ENCODE data around the gene TBCB.
"Not testable (repeated sequence)": the region's sequence is repeated elsewhere in the genome, so short reads cannot be mapped to it uniquely, and the experiment has no call there.

Gene TBCB, protein sequence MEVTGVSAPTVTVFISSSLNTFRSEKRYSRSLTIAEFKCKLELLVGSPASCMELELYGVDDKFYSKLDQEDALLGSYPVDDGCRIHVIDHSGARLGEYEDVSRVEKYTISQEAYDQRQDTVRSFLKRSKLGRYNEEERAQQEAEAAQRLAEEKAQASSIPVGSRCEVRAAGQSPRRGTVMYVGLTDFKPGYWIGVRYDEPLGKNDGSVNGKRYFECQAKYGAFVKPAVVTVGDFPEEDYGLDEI

DNA sequence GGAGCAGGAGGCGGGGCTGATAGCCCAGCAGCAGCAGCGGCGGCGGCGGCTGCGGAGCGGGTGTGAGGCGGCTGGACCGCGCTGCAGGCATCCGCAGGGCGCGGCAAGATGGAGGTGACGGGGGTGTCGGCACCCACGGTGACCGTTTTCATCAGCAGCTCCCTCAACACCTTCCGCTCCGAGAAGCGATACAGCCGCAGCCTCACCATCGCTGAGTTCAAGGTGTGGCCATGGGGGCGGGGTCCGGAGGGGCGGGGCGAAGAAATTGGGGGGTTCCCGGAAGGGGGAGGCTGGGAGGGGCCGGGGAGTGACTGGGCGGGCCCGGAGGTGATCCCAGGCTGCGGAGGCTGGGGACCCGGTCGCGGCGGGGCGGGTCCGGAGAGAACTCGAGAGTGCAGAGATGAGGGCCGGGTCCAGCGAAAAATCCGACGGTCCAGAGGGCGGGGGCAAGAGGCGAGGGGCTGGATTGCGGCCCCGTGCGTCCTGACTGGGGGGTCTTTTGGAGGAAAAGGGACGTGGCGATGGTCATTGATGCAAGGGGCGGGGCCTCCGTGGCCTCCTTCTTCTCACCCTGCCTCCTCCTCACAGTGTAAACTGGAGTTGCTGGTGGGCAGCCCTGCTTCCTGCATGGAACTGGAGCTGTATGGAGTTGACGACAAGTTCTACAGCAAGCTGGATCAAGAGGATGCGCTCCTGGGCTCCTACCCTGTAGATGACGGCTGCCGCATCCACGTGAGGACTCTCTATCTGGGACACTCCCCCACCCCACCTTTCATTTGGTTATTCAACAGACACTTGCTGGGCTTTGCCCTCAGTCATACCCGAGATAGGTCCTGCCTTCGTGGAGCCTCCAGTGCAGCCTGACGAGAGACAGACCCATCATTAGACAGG lies at the start of gene TBCB:
TSS of gene TBCB (plus strand) at position 16 of the 891 bp plus-strand sequence. CDS start at position 109, 93 bp downstream.
- no peaks in the 10 kb centered on the region for H3K27me3 ChIP-seq (ENCODE audit: control insufficient read depth, insufficient read depth, low read length)
- peaks cover 25% of the 10 kb centered on the region for H3K36me3 ChIP-seq (ENCODE audit: control insufficient read depth, low read depth, low read length)
- H3K27ac ChIP-seq (ENCODE audit: low read length): peak within 1 kb of the TSS; percentile 86
- peak within 1 kb of the TSS; percentile 83 for H3K9ac ChIP-seq (ENCODE audit: low read length)
- H3K9me3 ChIP-seq (ENCODE audit: control insufficient read depth, low read depth, low read length): no peaks in the 10 kb centered on the region
- peaks cover 6% of the 10 kb centered on the region for H3K4me1 ChIP-seq (ENCODE audit: control insufficient read depth, low read depth, low read length)
- H3K4me3 ChIP-seq (ENCODE audit: low read length): peak within 1 kb of the TSS; percentile 83

DNA sequence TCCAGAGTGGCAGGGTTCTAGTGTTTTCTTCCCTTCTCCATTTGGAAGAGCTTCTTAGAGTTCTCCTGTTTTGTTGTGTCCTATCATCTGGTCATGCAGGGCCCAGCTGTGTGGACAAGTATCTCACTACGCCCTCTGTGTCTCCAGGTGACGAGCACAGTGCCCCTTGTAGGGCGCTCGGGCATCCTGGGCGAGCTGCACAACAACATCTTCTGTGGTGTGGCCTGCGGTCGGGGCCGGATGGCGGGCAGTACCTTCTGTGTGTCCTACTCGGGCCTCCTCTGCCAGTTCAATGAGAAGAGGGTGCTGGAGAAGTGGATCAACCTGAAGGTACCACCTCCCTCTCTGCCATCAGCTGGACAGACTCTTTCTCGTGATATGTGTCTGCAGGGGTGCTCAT lies 47.6 kb upstream of the TBCB start:
- Histone ChIP-seq H3K27ac (ENCODE audit: low read length) (no peak overlapping the region), H3K36me3 (ENCODE audit: control insufficient read depth, low read depth, low read length) (peaks cover 65% of the 10 kb centered on the region), H3K4me1 (ENCODE audit: control insufficient read depth, low read depth, low read length) (no peaks in the 10 kb centered on the region), H3K9ac (ENCODE audit: low read length) (no peak overlapping the region), H3K27me3 (ENCODE audit: control insufficient read depth, insufficient read depth, low read length) (no peaks in the 10 kb centered on the region), H3K4me3 (ENCODE audit: low read length) (no peak overlapping the region), H3K9me3 (ENCODE audit: control insufficient read depth, low read depth, low read length) (no peaks in the 10 kb centered on the region)

DNA sequence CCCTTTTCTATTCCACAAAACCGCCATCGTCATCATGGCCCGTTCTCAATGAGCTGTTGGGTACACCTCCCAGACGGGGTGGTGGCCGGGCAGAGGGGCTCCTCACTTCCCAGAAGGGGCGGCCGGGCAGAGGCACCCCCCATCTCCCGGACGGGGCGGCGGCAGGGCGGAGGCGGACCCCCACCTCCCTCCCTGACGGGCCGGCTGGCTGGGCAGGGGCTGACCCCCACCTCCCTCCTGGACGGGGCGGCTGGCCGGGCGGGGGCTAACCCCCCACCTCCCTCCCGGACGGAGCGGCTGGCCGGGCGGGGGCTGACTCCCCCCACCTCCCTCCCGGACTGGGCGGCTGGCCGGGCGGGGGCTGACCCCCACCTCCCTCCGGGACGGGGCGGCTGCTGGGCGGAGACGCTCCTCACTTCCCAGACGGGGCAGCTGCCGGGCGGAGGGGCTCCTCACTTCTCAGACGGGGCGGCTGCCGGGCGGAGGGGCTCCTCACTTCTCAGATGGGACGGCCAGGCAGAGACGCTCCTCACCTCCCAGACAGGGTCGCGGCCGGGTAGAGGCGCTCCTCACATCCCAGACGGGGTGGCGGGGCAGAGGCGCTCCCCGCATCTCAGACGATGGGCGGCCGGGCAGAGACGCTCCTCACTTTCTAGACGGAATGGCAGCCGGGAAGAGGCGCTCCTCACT lies 46.3 kb upstream of the TBCB start:
- H3K36me3 ChIP-seq (ENCODE audit: control insufficient read depth, low read depth, low read length): peaks cover 70% of the 10 kb centered on the region
- H3K9me3 ChIP-seq (ENCODE audit: control insufficient read depth, low read depth, low read length); H3K9ac ChIP-seq (ENCODE audit: low read length); H3K27ac ChIP-seq (ENCODE audit: low read length); H3K4me3 ChIP-seq (ENCODE audit: low read length); H3K27me3 ChIP-seq (ENCODE audit: control insufficient read depth, insufficient read depth, low read length); H3K4me1 ChIP-seq (ENCODE audit: control insufficient read depth, low read depth, low read length): not testable (repeated sequence)

DNA sequence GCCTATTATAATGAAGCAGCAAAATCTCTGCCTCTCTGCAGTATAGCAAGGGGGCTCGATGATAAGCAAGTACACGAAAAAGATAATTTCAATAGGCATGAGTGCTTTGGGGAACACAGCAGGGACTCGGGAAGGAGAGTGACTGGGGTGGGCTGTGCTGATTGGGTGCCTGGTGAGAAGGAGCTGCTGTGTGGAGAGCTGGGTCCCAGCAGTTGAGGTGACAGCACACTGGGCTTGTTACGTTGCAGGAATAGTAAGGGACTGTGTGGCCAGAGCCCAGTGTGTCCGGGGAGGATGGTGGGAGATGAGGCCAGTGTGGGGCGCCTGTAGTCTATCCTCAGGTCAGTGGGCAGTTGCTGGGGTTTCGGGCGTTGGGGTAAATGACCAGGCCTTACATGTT lies 43.2 kb upstream of the TBCB start:
- Histone ChIP-seq H3K9me3 (ENCODE audit: control insufficient read depth, low read depth, low read length) (no peaks in the 10 kb centered on the region), H3K27ac (ENCODE audit: low read length) (no peak overlapping the region), H3K36me3 (ENCODE audit: control insufficient read depth, low read depth, low read length) (peaks cover 63% of the 10 kb centered on the region)

DNA sequence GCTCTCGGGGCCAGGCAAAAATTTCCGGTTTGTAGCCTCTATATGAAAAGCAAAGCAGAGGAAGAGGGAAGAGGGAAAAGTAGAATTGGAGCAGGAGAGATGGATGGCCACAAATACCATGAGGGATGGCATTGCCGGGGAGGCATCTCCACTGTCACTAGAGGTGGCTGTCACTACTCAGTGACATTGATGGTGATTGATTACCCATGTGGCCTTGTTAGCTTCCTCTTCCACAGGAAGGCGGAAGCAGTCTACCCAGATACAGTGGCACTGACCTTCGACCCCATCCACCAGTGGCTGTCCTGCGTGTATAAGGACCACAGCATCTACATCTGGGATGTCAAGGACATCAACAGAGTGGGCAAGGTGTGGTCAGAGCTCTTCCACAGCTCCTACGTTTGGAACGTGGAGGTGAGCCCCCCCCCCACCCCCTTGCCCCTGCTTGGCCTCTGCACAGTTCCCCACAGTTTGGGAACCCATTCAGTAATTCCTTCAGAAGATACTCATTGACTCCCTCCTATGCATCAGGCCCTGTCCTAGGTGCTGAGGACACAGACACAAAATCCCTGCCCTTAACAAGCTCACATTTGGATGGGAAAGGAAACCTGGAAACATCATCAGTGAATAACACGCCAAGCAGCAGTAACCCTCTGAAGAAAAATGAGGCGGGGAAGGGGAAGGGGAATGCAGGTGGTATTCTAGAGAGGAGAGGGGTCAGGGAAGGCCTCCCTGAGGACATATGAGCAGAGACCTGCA lies 42.0 kb upstream of the TBCB start:
- Histone ChIP-seq H3K9ac (ENCODE audit: low read length) (no peak overlapping the region), H3K9me3 (ENCODE audit: control insufficient read depth, low read depth, low read length) (no peaks in the 10 kb centered on the region), H3K36me3 (ENCODE audit: control insufficient read depth, low read depth, low read length) (peaks cover 62% of the 10 kb centered on the region), H3K4me1 (ENCODE audit: control insufficient read depth, low read depth, low read length) (no peaks in the 10 kb centered on the region), H3K4me3 (ENCODE audit: low read length) (no peak overlapping the region), H3K27ac (ENCODE audit: low read length) (no peak overlapping the region), H3K27me3 (ENCODE audit: control insufficient read depth, insufficient read depth, low read length) (no peaks in the 10 kb centered on the region)

More for the DNA sequence above, 43.2 kb upstream of the TBCB start:
- H3K4me1 ChIP-seq (ENCODE audit: control insufficient read depth, low read depth, low read length): no peaks in the 10 kb centered on the region
- no peaks in the 10 kb centered on the region for H3K27me3 ChIP-seq (ENCODE audit: control insufficient read depth, insufficient read depth, low read length)
- H3K9ac ChIP-seq (ENCODE audit: low read length): no peak overlapping the region
- no peak overlapping the region for H3K4me3 ChIP-seq (ENCODE audit: low read length)

DNA sequence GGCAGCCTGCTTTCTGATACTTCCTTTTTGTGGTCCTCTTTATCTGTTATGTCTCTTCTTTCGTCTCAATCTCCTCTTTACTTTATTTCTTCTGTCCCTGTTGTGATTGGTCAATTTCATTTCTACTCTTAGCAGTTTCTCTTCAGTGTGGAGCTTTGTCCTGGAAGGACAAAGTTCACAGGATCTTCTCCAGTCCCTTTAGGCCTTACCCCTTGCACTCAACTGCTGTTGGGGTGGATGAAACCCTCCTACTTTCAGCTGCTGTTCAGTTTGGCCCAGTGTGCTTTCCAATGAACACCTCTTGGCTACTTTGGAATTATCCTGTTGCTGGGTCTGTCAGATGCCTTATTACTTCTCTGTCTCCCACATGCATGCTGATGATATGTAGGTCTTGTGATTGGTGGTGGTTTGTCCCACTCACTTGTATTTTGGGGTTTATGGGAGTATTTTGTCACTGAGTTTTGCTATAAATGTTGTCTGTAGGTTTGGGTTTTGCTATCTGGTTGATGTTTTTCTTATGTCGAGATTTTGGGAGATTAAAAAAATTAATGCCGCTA lies 35.8 kb upstream of the TBCB start:
- Histone ChIP-seq H3K27ac (ENCODE audit: low read length) (no peak overlapping the region), H3K4me1 (ENCODE audit: control insufficient read depth, low read depth, low read length) (no peaks in the 10 kb centered on the region), H3K27me3 (ENCODE audit: control insufficient read depth, insufficient read depth, low read length) (no peaks in the 10 kb centered on the region), H3K36me3 (ENCODE audit: control insufficient read depth, low read depth, low read length) (peaks cover 68% of the 10 kb centered on the region), H3K9me3 (ENCODE audit: control insufficient read depth, low read depth, low read length) (no peaks in the 10 kb centered on the region), H3K9ac (ENCODE audit: low read length) (no peak overlapping the region), H3K4me3 (ENCODE audit: low read length) (no peak overlapping the region)

DNA sequence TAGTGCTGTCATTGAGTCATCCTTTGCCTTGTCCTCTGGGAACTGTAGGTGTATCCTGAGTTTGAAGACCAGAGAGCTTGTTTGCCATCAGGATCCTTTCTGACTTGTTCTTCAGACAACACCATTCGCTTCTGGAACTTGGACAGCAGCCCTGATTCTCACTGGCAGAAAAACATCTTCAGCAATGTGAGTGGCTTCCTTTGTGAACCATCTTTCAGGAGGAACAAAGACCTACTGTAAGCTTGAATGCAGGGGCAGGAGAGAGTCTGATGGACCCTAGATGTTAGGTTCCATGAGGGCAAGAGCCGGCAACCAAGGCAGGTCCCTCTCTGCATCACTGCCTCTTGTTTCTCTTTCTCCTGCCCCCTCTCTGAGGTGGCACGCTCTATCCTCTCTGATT lies 33.9 kb upstream of the TBCB start:
- Histone ChIP-seq H3K9ac (ENCODE audit: low read length) (no peak overlapping the region), H3K4me3 (ENCODE audit: low read length) (no peak overlapping the region), H3K27ac (ENCODE audit: low read length) (no peak overlapping the region), H3K36me3 (ENCODE audit: control insufficient read depth, low read depth, low read length) (peaks cover 72% of the 10 kb centered on the region), H3K27me3 (ENCODE audit: control insufficient read depth, insufficient read depth, low read length) (no peaks in the 10 kb centered on the region), H3K4me1 (ENCODE audit: control insufficient read depth, low read depth, low read length) (no peaks in the 10 kb centered on the region), H3K9me3 (ENCODE audit: control insufficient read depth, low read depth, low read length) (no peaks in the 10 kb centered on the region)

DNA sequence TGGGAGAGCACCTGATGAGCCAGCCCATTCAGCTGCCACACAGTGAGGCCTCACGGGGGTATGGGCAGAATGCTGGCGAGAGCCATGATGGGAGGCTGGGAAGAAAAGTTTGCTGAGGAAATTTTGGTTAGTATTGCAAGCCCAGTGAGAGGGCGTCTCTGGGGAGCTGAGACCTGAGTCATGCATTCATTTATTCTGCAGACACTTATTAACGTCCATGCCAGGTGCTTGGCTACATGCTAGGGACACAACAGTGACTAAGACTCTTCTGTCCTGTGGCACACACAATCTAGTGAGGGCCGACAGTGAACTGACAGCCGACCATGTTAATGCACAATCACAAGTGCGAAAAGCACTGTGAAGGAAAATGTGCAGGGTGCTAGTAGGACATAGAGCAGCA lies 33.4 kb upstream of the TBCB start:
- Histone ChIP-seq H3K36me3 (ENCODE audit: control insufficient read depth, low read depth, low read length) (peaks cover 77% of the 10 kb centered on the region), H3K27ac (ENCODE audit: low read length) (no peak overlapping the region), H3K27me3 (ENCODE audit: control insufficient read depth, insufficient read depth, low read length) (no peaks in the 10 kb centered on the region), H3K4me3 (ENCODE audit: low read length) (no peak overlapping the region), H3K9me3 (ENCODE audit: control insufficient read depth, low read depth, low read length) (no peaks in the 10 kb centered on the region), H3K4me1 (ENCODE audit: control insufficient read depth, low read depth, low read length) (no peaks in the 10 kb centered on the region), H3K9ac (ENCODE audit: low read length) (no peak overlapping the region)

DNA sequence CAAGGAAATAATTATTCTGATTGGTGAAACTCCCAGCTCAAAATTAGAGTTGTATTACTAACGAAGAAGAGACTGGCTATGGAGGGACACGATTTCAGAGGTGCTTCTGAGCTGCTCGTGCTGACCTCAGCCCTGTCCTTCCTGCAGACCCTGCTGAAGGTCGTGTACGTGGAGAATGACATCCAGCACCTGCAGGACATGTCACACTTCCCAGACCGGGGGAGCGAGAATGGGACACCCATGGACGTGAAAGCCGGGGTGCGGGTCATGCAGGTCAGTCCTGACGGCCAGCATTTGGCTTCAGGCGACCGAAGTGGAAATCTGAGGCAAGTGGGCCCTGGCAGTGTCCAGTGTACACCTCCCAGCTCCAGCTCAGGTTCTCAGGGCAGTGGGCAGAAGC lies 32.4 kb upstream of the TBCB start:
- H3K27me3 ChIP-seq (ENCODE audit: control insufficient read depth, insufficient read depth, low read length): no peaks in the 10 kb centered on the region
- no peak overlapping the region for H3K27ac ChIP-seq (ENCODE audit: low read length)
- no peak overlapping the region for H3K4me3 ChIP-seq (ENCODE audit: low read length)
- H3K9me3 ChIP-seq (ENCODE audit: control insufficient read depth, low read depth, low read length): no peaks in the 10 kb centered on the region
- peaks cover 72% of the 10 kb centered on the region for H3K36me3 ChIP-seq (ENCODE audit: control insufficient read depth, low read depth, low read length)
- H3K4me1 ChIP-seq (ENCODE audit: control insufficient read depth, low read depth, low read length): no peaks in the 10 kb centered on the region
- H3K9ac ChIP-seq (ENCODE audit: low read length): no peak overlapping the region

DNA sequence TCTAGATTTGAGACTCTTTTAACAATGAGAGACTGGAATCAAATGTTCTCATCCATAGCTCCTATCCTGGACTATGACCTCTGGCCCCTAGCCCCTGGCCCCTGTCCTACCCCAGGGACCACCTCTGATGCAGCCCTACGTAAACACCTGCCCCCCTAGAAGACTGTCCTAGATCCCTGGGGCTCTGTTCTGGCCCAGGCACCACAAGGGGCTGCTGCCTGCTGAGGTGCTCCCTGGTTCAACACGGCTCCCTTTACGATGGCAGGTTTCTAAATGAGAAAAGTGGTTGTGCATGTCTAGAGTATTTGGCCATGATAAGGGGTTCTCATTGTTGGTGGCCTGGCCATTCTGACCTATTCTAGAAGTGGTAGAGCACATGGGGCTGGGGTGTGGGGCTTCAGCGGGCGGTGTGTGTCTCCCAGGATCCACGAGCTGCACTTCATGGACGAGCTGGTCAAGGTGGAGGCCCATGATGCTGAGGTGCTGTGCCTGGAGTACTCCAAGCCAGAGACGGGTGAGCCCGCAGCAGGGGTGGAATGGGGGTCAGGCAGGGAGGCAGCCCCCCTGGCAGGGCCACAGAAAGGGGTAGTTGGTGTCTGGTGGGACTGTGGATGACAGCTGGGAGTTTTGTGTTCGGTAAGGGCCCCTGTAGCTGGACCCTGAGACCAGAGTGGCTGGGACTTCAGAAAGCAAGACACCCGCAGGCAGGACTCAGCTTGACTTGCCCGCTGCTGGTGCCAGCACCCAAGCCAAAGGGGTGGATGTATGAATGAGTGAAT lies 30.8 kb upstream of the TBCB start:
- Histone ChIP-seq H3K4me1 (ENCODE audit: control insufficient read depth, low read depth, low read length) (no peaks in the 10 kb centered on the region), H3K27ac (ENCODE audit: low read length) (no peak overlapping the region), H3K9ac (ENCODE audit: low read length) (no peak overlapping the region), H3K9me3 (ENCODE audit: control insufficient read depth, low read depth, low read length) (no peaks in the 10 kb centered on the region), H3K36me3 (ENCODE audit: control insufficient read depth, low read depth, low read length) (peaks cover 82% of the 10 kb centered on the region), H3K4me3 (ENCODE audit: low read length) (no peak overlapping the region), H3K27me3 (ENCODE audit: control insufficient read depth, insufficient read depth, low read length) (no peaks in the 10 kb centered on the region)
